Measurements from ENCODE around the gene GINS3.

DNA sequence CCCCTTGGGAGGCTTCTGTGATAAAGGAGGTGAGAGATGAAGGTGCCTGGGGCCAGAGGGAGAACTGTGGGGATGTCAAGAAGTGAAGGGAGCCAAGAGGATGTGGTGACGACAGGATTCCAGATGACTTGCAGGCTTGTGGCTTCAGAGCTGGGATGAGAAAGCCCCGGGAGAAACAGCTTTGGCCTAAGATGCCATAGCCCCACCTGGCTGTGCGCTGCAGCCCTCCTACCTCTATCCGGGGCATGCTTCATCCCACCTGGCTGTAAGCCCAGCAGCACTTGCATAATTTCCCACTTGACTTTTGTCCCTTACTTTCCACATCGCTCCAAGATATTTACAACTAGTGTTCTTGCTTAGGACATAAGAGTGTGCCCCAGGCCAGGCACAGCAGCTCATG lies 29.3 kb downstream of the GINS3 start:
- TF ChIP-seq POLR2A (IDR thresholded peaks at IDR 0.05) = no peak
- TF ChIP-seq, protein P1, sequence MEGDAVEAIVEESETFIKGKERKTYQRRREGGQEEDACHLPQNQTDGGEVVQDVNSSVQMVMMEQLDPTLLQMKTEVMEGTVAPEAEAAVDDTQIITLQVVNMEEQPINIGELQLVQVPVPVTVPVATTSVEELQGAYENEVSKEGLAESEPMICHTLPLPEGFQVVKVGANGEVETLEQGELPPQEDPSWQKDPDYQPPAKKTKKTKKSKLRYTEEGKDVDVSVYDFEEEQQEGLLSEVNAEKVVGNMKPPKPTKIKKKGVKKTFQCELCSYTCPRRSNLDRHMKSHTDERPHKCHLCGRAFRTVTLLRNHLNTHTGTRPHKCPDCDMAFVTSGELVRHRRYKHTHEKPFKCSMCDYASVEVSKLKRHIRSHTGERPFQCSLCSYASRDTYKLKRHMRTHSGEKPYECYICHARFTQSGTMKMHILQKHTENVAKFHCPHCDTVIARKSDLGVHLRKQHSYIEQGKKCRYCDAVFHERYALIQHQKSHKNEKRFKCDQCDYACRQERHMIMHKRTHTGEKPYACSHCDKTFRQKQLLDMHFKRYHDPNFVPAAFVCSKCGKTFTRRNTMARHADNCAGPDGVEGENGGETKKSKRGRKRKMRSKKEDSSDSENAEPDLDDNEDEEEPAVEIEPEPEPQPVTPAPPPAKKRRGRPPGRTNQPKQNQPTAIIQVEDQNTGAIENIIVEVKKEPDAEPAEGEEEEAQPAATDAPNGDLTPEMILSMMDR (IDR thresholded peaks at IDR 0.05) = no peak
